ENCODE data around the gene BCAS3.

GRCh38 chr17:61064087-61064951, 386.7 kb downstream of the BCAS3 start:
- no peak for TF ChIP-seq CTCF (IDR thresholded peaks at IDR 0.05)
- no peak for TF ChIP-seq ZFX (IDR thresholded peaks at IDR 0.05; ENCODE audit: borderline replicate concordance)
